Breast epithelium (tissue), 4 donors: ENCODE measurements around the gene NEDD4L. TPM values are rescaled to one million over a fixed set of nuclear protein-coding genes. Genes with fewer than 3 reads are reported as not detected.

Source experiments
- DNase-seq, 2 donors: peaks; one replicate each; pipeline ENCODE4 v3.0.0-alpha.2; 2019; ENCODE audit warnings: low spot score in 2 of 2
- H3K27ac ChIP-seq, 2 donors: fragments of 200-600 bp; sonication (generic) in 1 of 2; one replicate each; pipeline ENCODE4 v1.5.1; 2016 to 2019; ENCODE audit warnings: mild to moderate bottlenecking in 1 of 2
- H3K27me3 ChIP-seq, 2 donors: fragments of 200-600 bp; sonication (generic) in 1 of 2; one replicate each; pipeline versions ENCODE4 v1.5.1 to v1.6.0; 2017 to 2019; ENCODE audit warnings: control low read depth in 1 of 2, mild to moderate bottlenecking in 1 of 2
- H3K36me3 ChIP-seq: fragments of 200-600 bp; one replicate; pipeline ENCODE4 v1.5.1; 2019
- H3K4me1 ChIP-seq, 2 donors: fragments of 200-600 bp; sonication (generic); one replicate each; pipeline ENCODE4 v1.5.1; 2016 to 2019; ENCODE audit warnings: control low read depth in 1 of 2
- H3K4me3 ChIP-seq, 3 donors: fragments of 200-600 bp; sonication (generic); 1 replicate in 2 of 3; 2 replicates in 1 of 3; pipeline ENCODE4 v1.5.1; 2016 to 2019; ENCODE audit warnings: mild to moderate bottlenecking in 3 of 3, moderate library complexity in 2 of 3
- H3K9me3 ChIP-seq, 2 donors: fragments of 200-600 bp; sonication (generic) in 1 of 2; one replicate each; pipeline ENCODE4 v1.5.1; 2016 to 2019; ENCODE audit warnings: control low read depth in 1 of 2
- CTCF ChIP-seq, 3 donors: fragments of 450-650 bp; IDR thresholded peaks; one replicate each; pipeline ENCODE4 v1.5.1; 2016 to 2017; ENCODE audit warnings: antibody characterized with exemption in 3 of 3, mild to moderate bottlenecking in 3 of 3, moderate library complexity in 3 of 3
- POLR2A ChIP-seq: fragments of 450-650 bp; IDR thresholded peaks from one replicate; pipeline ENCODE4 v1.6.1; 2016; ENCODE audit warnings: antibody characterized with exemption, mild to moderate bottlenecking, moderate library complexity
- POLR2AphosphoS5 ChIP-seq, 3 donors: sonication (generic); formaldehyde crosslinking; IDR thresholded peaks; one replicate each; pipeline ENCODE4 v1.6.1; 2017; ENCODE audit warnings: antibody characterized with exemption in 3 of 3
- intact Hi-C: fragments of 100-400 bp; cut with DNase I; formaldehyde crosslinking; loops from one replicate; pipeline ENCODE4 v1.15.1; 2023; ENCODE audit warnings: low total_unique reads
- total RNA-seq, 3 donors: library from RNA; depleted of rRNA; stranded (reverse); fragments of >200 nt; gene quantifications; one replicate each; pipeline ENCODE4 v1.1.0, GENCODE V29; 2016

The NEDD4L gene
- total RNA-seq, 3 donors from 2014 or later, result 26.2 to 162 (median 106) TPM

- Histone ChIP-seq H3K9me3 (no peaks in the 10 kb centered on the region), H3K36me3 (no peaks in the 10 kb centered on the region), H3K27me3 (no peaks in the 10 kb centered on the region), H3K4me1 (no peaks in the 10 kb centered on the region), H3K4me3 (no peak overlapping the region), H3K27ac (no peak overlapping the region)
- TF ChIP-seq POLR2AphosphoS5 (IDR thresholded peaks at IDR 0.05) (no peak), POLR2A (no peak), CTCF (IDR thresholded peaks at IDR 0.05) (peak; percentile 71 to 87 (median 86))
- DNase-seq, result peak in 1 of 2 donors; percentile 50
- intact Hi-C loops, result no loop called here
Observed at GRCh38 chr18:58180738-58181353, 136.8 kb downstream of the NEDD4L start.

GRCh38 chr18:58181988-58182387, 138.0 kb downstream of the NEDD4L start:
- no peaks in the 10 kb centered on the region for H3K9me3 ChIP-seq
- H3K27ac ChIP-seq, result no peak overlapping the region
- H3K27me3 ChIP-seq, result no peaks in the 10 kb centered on the region
- TF ChIP-seq POLR2A (no peak), CTCF (IDR thresholded peaks at IDR 0.05) (no peak), POLR2AphosphoS5 (IDR thresholded peaks at IDR 0.05) (no peak)
- no peaks in the 10 kb centered on the region for H3K36me3 ChIP-seq
- no peak overlapping the region for H3K4me3 ChIP-seq
- no peaks in the 10 kb centered on the region for H3K4me1 ChIP-seq
- no peak for DNase-seq
- intact Hi-C loops, result no loop called here

GRCh38 chr18:58183226-58183625, 139.2 kb downstream of the NEDD4L start:
- no peaks in the 10 kb centered on the region for H3K4me1 ChIP-seq
- intact Hi-C loops, result loop anchor here (1.0 kb wide), 1 partner anchor 40 kb away; no protein-coding TSS in a partner anchor
- peak overlapping the region in 1 of 2 donors; percentile 0 for H3K27ac ChIP-seq
- no peaks in the 10 kb centered on the region for H3K9me3 ChIP-seq
- DNase-seq, result peak in 1 of 2 donors; percentile 73
- TF ChIP-seq CTCF (IDR thresholded peaks at IDR 0.05) (no peak), POLR2A (no peak)
- no peaks in the 10 kb centered on the region for H3K27me3 ChIP-seq
- H3K36me3 ChIP-seq, result no peaks in the 10 kb centered on the region
- H3K4me3 ChIP-seq, result no peak overlapping the region

- Histone ChIP-seq H3K4me3 (no peak overlapping the region), H3K36me3 (no peaks in the 10 kb centered on the region), H3K27me3 (no peaks in the 10 kb centered on the region), H3K9me3 (no peaks in the 10 kb centered on the region), H3K4me1 (no peaks in the 10 kb centered on the region), H3K27ac (peak overlapping the region; percentile 48 to 54)
- TF ChIP-seq CTCF (IDR thresholded peaks at IDR 0.05) (no peak), POLR2AphosphoS5 (IDR thresholded peaks at IDR 0.05) (no peak), POLR2A (no peak)
- no peak for DNase-seq
- intact Hi-C loops, result no loop called here
Observed at GRCh38 chr18:58186258-58186948, 142.4 kb downstream of the NEDD4L start.

- no peak overlapping the region for H3K4me3 ChIP-seq
- no peaks in the 10 kb centered on the region for H3K9me3 ChIP-seq
- DNase-seq, result no peak
- TF ChIP-seq POLR2AphosphoS5 (IDR thresholded peaks at IDR 0.05), result no peak
- no peak for TF ChIP-seq POLR2A
- no peak for TF ChIP-seq CTCF (IDR thresholded peaks at IDR 0.05)
- H3K4me1 ChIP-seq, result no peaks in the 10 kb centered on the region
- no peaks in the 10 kb centered on the region for H3K27me3 ChIP-seq
- no peak overlapping the region for H3K27ac ChIP-seq
- no peaks in the 10 kb centered on the region for H3K36me3 ChIP-seq
- intact Hi-C loops, result no loop called here
Observed at GRCh38 chr18:58187674-58188073, 143.6 kb downstream of the NEDD4L start.
